Osteoblast (primary cell): ENCODE results near the gene GPR17. TPM values are rescaled to one million over a fixed set of nuclear protein-coding genes. Genes with fewer than 3 reads are reported as not detected.

Experiments
- DNase-seq: peaks from one replicate; pipeline ENCODE4 v3.0.0; 2011; ENCODE audit warnings: low spot score, mixed read lengths; ENCODE audit not compliant: insufficient read length; ENCODE audit errors: missing footprints
- H2AFZ ChIP-seq: 2 replicates; pipeline ENCODE4 v1.6.0; 2011; ENCODE audit warnings: mild to moderate bottlenecking, low read length
- H3K27ac ChIP-seq: 2 replicates; pipeline ENCODE4 v1.5.1; 2011; ENCODE audit warnings: mild to moderate bottlenecking, low read depth, low read length, moderate library complexity
- H3K27me3 ChIP-seq: 2 replicates; pipeline ENCODE4 v1.6.0; 2012; ENCODE audit warnings: mild to moderate bottlenecking, control low read depth, inconsistent platforms, low read length, moderate library complexity; ENCODE audit not compliant: insufficient read depth
- H3K36me3 ChIP-seq: 2 replicates; pipeline ENCODE4 v1.5.1; 2011; ENCODE audit warnings: mild to moderate bottlenecking, low read length, control low read depth, moderate library complexity; ENCODE audit not compliant: insufficient read depth
- H3K4me1 ChIP-seq: 2 replicates; pipeline ENCODE4 v1.5.1; 2011; ENCODE audit warnings: mild to moderate bottlenecking, low read length, control low read depth, moderate library complexity; ENCODE audit not compliant: insufficient read depth
- H3K4me2 ChIP-seq: 2 replicates; pipeline ENCODE4 v1.6.0; 2011; ENCODE audit warnings: mild to moderate bottlenecking, low read length; ENCODE audit not compliant: insufficient read depth
- H3K4me3 ChIP-seq: fragments of 200-600 bp; sonication (generic); 3 replicates; pipeline ENCODE4 v1.5.1; 2012; ENCODE audit warnings: mild to moderate bottlenecking, low read length, inconsistent platforms; ENCODE audit not compliant: insufficient read depth
- H3K79me2 ChIP-seq: 2 replicates; pipeline ENCODE4 v1.6.0; 2012; ENCODE audit warnings: mild to moderate bottlenecking, low read length, control low read depth, inconsistent platforms; ENCODE audit not compliant: insufficient read depth
- H3K9me3 ChIP-seq: 2 replicates; pipeline ENCODE4 v1.5.1; 2011; ENCODE audit warnings: low read depth, low read length, control low read depth
- H4K20me1 ChIP-seq: 2 replicates; pipeline ENCODE4 v1.6.0; 2012; ENCODE audit warnings: mild to moderate bottlenecking, low read length, control low read depth; ENCODE audit not compliant: insufficient read depth
- CTCF ChIP-seq: IDR thresholded peaks from 2 replicates; pipeline ENCODE4 v1.5.1; 2011; ENCODE audit warnings: mild to moderate bottlenecking, low read depth, low read length, moderate library complexity; ENCODE audit errors: extremely low read depth
- total RNA-seq: library from RNA; depleted of rRNA; stranded (reverse); fragments of >200 nt; gene quantifications from 2 replicates; pipeline ENCODE4 v1.2.3, GENCODE V29; 2012

Gene GPR17
- total RNA-seq, 1 donor, result not detected

GRCh38 chr2:127626175-127626574 lies 19.8 kb upstream of the GPR17 start:
- Histone ChIP-seq H3K79me2 (no peaks in the 10 kb centered on the region), H2AFZ (no peak overlapping the region), H3K4me1 (peaks cover 5% of the 10 kb centered on the region), H3K9me3 (no peaks in the 10 kb centered on the region), H3K27me3 (no peaks in the 10 kb centered on the region), H3K27ac (no peak overlapping the region), H3K4me3 (no peak overlapping the region), H4K20me1 (no peaks in the 10 kb centered on the region), H3K36me3 (no peaks in the 10 kb centered on the region), H3K4me2 (no peak overlapping the region)
- peak; percentile 76 for DNase-seq
- TF ChIP-seq CTCF, result no peak

GRCh38 chr2:127626917-127627739 lies 18.8 kb upstream of the GPR17 start:
- H3K36me3 ChIP-seq, result no peaks in the 10 kb centered on the region
- H3K27me3 ChIP-seq, result no peaks in the 10 kb centered on the region

GRCh38 chr2:127627740-127628571 lies 18.0 kb upstream of the GPR17 start:
- H3K4me1 ChIP-seq, result peaks cover 5% of the 10 kb centered on the region
- DNase-seq, result peak; percentile 84
- no peaks in the 10 kb centered on the region for H3K9me3 ChIP-seq
- no peaks in the 10 kb centered on the region for H4K20me1 ChIP-seq
- no peak overlapping the region for H2AFZ ChIP-seq
- H3K27me3 ChIP-seq, result no peaks in the 10 kb centered on the region
- H3K79me2 ChIP-seq, result no peaks in the 10 kb centered on the region
- no peaks in the 10 kb centered on the region for H3K36me3 ChIP-seq
- no peak overlapping the region for H3K4me2 ChIP-seq
- no peak for TF ChIP-seq CTCF
- no peak overlapping the region for H3K4me3 ChIP-seq
- H3K27ac ChIP-seq, result no peak overlapping the region

More at GRCh38 chr2:127626917-127627739, 18.8 kb upstream of the GPR17 start:
- no peak overlapping the region for H3K4me3 ChIP-seq
- no peaks in the 10 kb centered on the region for H3K9me3 ChIP-seq
- peaks cover 5% of the 10 kb centered on the region for H3K4me1 ChIP-seq
- no peaks in the 10 kb centered on the region for H3K79me2 ChIP-seq
- H2AFZ ChIP-seq, result no peak overlapping the region
- no peak for TF ChIP-seq CTCF
- DNase-seq, result peak; percentile 75
- H3K27ac ChIP-seq, result no peak overlapping the region
- no peaks in the 10 kb centered on the region for H4K20me1 ChIP-seq
- no peak overlapping the region for H3K4me2 ChIP-seq
